RWPE2 (cell line): ENCODE data around the gene FBXO5.
"Not testable (repeated sequence)": the region's sequence is repeated elsewhere in the genome, so short reads cannot be mapped to it uniquely, and the experiment has no call there.

ENCODE experiments used
- ATAC-seq: fragments of 200-7000 bp; cut with Tn5 transposase; 3 replicates; pipeline ENCODE4 v1.9.1; 2021; ENCODE audit warnings: low read depth
- DNase-seq: peaks from one replicate; pipeline ENCODE4 v3.0.0-alpha.2; 2020; ENCODE audit warnings: low spot score
- H3K27ac ChIP-seq: fragments of 450-650 bp; 2 replicates; pipeline ENCODE4 v1.5.1; 2017; ENCODE audit warnings: mild to moderate bottlenecking; ENCODE audit not compliant: poor library complexity, severe bottlenecking
- H3K27me3 ChIP-seq: fragments of 250-450 bp; sonication (Bioruptor Pico); 2 replicates; pipeline ENCODE4 v1.5.1; 2021; ENCODE audit warnings: mild to moderate bottlenecking, moderate library complexity; ENCODE audit not compliant: insufficient read depth, poor library complexity, severe bottlenecking
- H3K36me3 ChIP-seq: fragments of 250-450 bp; sonication (Bioruptor Pico); 2 replicates; pipeline ENCODE4 v1.5.1; 2020; ENCODE audit warnings: low read depth, mild to moderate bottlenecking, moderate library complexity
- H3K4me1 ChIP-seq: fragments of 250-450 bp; sonication (Bioruptor Pico); 2 replicates; pipeline ENCODE4 v1.5.1; 2021; ENCODE audit warnings: mild to moderate bottlenecking, moderate library complexity; ENCODE audit not compliant: insufficient read depth, poor library complexity, severe bottlenecking
- H3K4me3 ChIP-seq: fragments of 250-450 bp; sonication (Bioruptor Pico); 2 replicates; pipeline ENCODE4 v1.5.1; 2021; ENCODE audit warnings: mild to moderate bottlenecking, moderate library complexity; ENCODE audit not compliant: severe bottlenecking
- H3K9me3 ChIP-seq: fragments of 250-450 bp; sonication (Bioruptor Pico); 2 replicates; pipeline ENCODE4 v1.5.1; 2021; ENCODE audit warnings: mild to moderate bottlenecking, moderate library complexity; ENCODE audit not compliant: severe bottlenecking
- TF ChIP-seq, protein P1 (sequence below): fragments of 450-650 bp; IDR thresholded peaks from one replicate; pipeline ENCODE4 v1.5.1; 2017; ENCODE audit warnings: mild to moderate bottlenecking, moderate library complexity; ENCODE audit not compliant: poor library complexity, severe bottlenecking

FBXO5 gene

GRCh38 chr6:152993847-152994246, 11.0 kb upstream of the FBXO5 start:
- Histone ChIP-seq H3K27ac (no peak overlapping the region), H3K9me3 (no peaks in the 10 kb centered on the region), H3K4me3 (no peak overlapping the region), H3K36me3 (peaks cover 90% of the 10 kb centered on the region), H3K27me3 (no peaks in the 10 kb centered on the region), H3K4me1 (no peaks in the 10 kb centered on the region)
- DNase-seq (no peak), ATAC-seq (no peak)
- TF ChIP-seq, protein P1, sequence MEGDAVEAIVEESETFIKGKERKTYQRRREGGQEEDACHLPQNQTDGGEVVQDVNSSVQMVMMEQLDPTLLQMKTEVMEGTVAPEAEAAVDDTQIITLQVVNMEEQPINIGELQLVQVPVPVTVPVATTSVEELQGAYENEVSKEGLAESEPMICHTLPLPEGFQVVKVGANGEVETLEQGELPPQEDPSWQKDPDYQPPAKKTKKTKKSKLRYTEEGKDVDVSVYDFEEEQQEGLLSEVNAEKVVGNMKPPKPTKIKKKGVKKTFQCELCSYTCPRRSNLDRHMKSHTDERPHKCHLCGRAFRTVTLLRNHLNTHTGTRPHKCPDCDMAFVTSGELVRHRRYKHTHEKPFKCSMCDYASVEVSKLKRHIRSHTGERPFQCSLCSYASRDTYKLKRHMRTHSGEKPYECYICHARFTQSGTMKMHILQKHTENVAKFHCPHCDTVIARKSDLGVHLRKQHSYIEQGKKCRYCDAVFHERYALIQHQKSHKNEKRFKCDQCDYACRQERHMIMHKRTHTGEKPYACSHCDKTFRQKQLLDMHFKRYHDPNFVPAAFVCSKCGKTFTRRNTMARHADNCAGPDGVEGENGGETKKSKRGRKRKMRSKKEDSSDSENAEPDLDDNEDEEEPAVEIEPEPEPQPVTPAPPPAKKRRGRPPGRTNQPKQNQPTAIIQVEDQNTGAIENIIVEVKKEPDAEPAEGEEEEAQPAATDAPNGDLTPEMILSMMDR = no peak

DNA sequence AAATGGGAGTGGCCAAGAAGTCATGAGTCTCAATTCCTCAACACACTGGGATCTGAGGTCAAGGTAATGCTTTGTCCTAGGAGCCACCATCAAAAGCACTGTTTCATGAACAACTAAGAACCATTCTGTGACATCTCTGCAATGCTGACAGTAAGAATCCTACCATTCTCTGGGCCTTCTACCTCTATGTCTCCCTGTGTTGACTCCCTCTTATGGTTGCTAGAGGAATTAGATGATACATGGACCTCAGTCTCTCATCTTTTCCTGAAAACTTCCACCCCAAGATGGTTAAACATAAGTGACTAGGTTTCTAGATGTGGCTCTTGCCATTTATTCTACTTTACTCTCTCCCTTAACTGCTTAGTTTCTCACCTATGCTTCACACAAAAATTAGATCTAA, 10.6 kb upstream of the FBXO5 start:
- Histone ChIP-seq H3K9me3 (no peaks in the 10 kb centered on the region), H3K27ac (no peak overlapping the region), H3K4me3 (no peak overlapping the region), H3K27me3 (no peaks in the 10 kb centered on the region), H3K4me1 (no peaks in the 10 kb centered on the region), H3K36me3 (peaks cover 86% of the 10 kb centered on the region)
- TF ChIP-seq, protein P1 = peak; percentile 19
- DNase-seq (no peak), ATAC-seq (no peak)

DNA sequence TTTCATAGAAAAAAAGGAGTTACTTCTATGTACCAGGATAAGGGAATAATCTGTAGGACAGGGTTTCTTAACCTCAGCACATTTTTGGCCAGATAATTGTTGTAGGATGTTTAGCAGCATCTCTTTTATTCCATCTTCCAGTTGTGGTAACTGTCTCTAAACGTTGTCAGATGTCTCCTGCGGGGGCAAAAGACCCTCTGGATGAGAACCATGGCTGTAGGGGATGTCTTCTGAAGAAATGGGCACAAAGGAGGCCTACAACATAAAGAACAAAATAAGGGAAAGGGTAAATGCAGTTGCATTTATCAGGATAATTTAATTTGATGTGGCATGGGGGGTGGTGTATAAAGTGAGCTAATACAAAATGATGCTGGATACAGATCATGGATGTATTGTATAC, 4.1 kb upstream of the FBXO5 start:
- Histone ChIP-seq H3K27me3 (no peaks in the 10 kb centered on the region), H3K9me3 (no peaks in the 10 kb centered on the region), H3K27ac (no peak overlapping the region), H3K36me3 (peaks cover 39% of the 10 kb centered on the region), H3K4me1 (peaks cover 8% of the 10 kb centered on the region), H3K4me3 (no peak overlapping the region)
- TF ChIP-seq, protein P1 = no peak
- ATAC-seq (no peak), DNase-seq (no peak)

DNA sequence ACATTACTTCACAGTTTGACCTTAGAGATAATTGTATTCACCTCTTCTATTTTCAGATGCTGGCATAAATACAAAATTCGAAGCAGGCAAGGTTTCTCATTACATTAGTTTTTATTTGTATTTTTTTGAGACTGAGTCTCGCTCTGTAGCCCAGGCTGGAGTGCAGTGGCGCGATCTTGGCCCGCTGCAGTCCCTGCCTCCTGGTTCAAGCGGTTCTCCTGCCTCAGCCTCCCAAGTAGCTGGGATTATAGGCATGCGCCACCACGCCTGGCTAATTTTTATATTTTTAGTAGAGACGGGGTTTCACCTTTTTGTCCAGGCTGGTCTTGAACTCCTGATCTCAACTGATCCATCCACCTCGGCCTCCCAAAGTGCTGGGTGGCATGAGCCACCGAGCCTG, 2.5 kb upstream of the FBXO5 start:
- peaks cover 36% of the 10 kb centered on the region for H3K36me3 ChIP-seq
- ATAC-seq, H3K27me3 ChIP-seq, H3K9me3 ChIP-seq, H3K4me3 ChIP-seq, DNase-seq: not testable (repeated sequence)
- H3K27ac ChIP-seq = peak overlapping the region; percentile 89
- peaks cover 13% of the 10 kb centered on the region for H3K4me1 ChIP-seq

- H3K9me3 ChIP-seq = no peaks in the 10 kb centered on the region
- ATAC-seq (no peak; the same call in 2 of the 3 replicates), DNase-seq (no peak)
- H3K4me3 ChIP-seq = peak overlapping the region; percentile 87
- peak overlapping the region; percentile 89 for H3K27ac ChIP-seq
- TF ChIP-seq, protein P1 = no peak
- H3K27me3 ChIP-seq = no peaks in the 10 kb centered on the region
- peaks cover 37% of the 10 kb centered on the region for H3K36me3 ChIP-seq
- H3K4me1 ChIP-seq = peaks cover 21% of the 10 kb centered on the region
Observed at GRCh38 chr6:152984513-152984872, 1.7 kb upstream of the FBXO5 start.
